HepG2 (cell line): Measurements from ENCODE around the gene CHST4. TPM values are rescaled to one million over a fixed set of nuclear protein-coding genes. Genes with fewer than 3 reads are reported as not detected.

Source experiments
- ARNTL ChIP-seq: sonication (generic); formaldehyde crosslinking; IDR thresholded peaks from 2 replicates; pipeline ENCODE4 v1.4.0; 2020; ENCODE audit warnings: mild to moderate bottlenecking, missing genetic modification reagents
- ATRX ChIP-seq: sonication (generic); formaldehyde crosslinking; IDR thresholded peaks from 2 replicates; pipeline ENCODE4 v1.4.0; 2020; ENCODE audit warnings: missing genetic modification reagents, borderline replicate concordance
- DNMT3B ChIP-seq: conservative IDR thresholded peaks from 2 replicates; pipeline ENCODE4 v1.6.1; 2016; ENCODE audit warnings: missing biosample characterization, control low read depth
- SNAPC2 ChIP-seq: sonication (generic); formaldehyde crosslinking; IDR thresholded peaks from 2 replicates; pipeline ENCODE4 v1.8.1; 2022; ENCODE audit warnings: mild to moderate bottlenecking, missing genetic modification reagents
- TGIF2 ChIP-seq: IDR thresholded peaks from 2 replicates; pipeline ENCODE4 v1.6.1; 2016; ENCODE audit warnings: control low read depth, missing compliant biosample characterization
- ZFP62 ChIP-seq: sonication (generic); formaldehyde crosslinking; IDR thresholded peaks from 2 replicates; pipeline ENCODE4 v1.4.0; 2020; ENCODE audit warnings: missing genetic modification reagents
- ZNF329 ChIP-seq: sonication (generic); formaldehyde crosslinking; IDR thresholded peaks from 2 replicates; pipeline ENCODE4 v1.9.0; 2021; ENCODE audit warnings: low read depth, mild to moderate bottlenecking, missing genetic modification reagents
- ZNF382 ChIP-seq: sonication (generic); formaldehyde crosslinking; IDR thresholded peaks from 2 replicates; pipeline ENCODE4 v1.5.0; 2020; ENCODE audit warnings: missing genetic modification reagents, mild to moderate bottlenecking, borderline replicate concordance
- ZNF513 ChIP-seq: sonication (generic); formaldehyde crosslinking; conservative IDR thresholded peaks from 2 replicates; pipeline ENCODE4 v1.5.0; 2020; ENCODE audit warnings: missing genetic modification reagents
- ZNF547 ChIP-seq: sonication (generic); formaldehyde crosslinking; IDR thresholded peaks from 2 replicates; pipeline ENCODE4 v1.5.1; 2020; ENCODE audit warnings: mild to moderate bottlenecking, missing genetic modification reagents
- ZNF749 ChIP-seq: sonication (generic); formaldehyde crosslinking; IDR thresholded peaks from 2 replicates; pipeline ENCODE4 v1.8.0; 2022; ENCODE audit warnings: mild to moderate bottlenecking, missing genetic modification reagents, moderate library complexity, borderline replicate concordance
- ZNF782 ChIP-seq: sonication (generic); formaldehyde crosslinking; IDR thresholded peaks from 2 replicates; pipeline ENCODE4 v1.4.0; 2020; ENCODE audit warnings: missing genetic modification reagents, mild to moderate bottlenecking, borderline replicate concordance
- polyA plus RNA-seq, 8 experiments: library from polyadenylated mRNA; depleted of rRNA in 3 of 8; stranded (reverse) in 7 of 8; unstranded in 1 of 8; fragments of >200 nt; fragmentation: Illumina TruSeq in 4 of 8; extraction: Trizol in 4 of 8; gene quantifications; 2 replicates each; pipeline versions ENCODE4 v1.2.1 to v1.2.3, GENCODE V29; 2011 to 2016; ENCODE audit warnings: low read depth in 4 of 8, missing spikeins in 1 of 8, mixed read lengths in 1 of 8; ENCODE audit not compliant: insufficient read depth in 1 of 8
- total RNA-seq, 5 experiments: library from RNA; depleted of rRNA; stranded (reverse); fragments of >200 nt; fragmentation: Illumina TruSeq; extraction: Trizol; gene quantifications; 2 replicates each; pipeline ENCODE4 v1.2.3, GENCODE V29; 2016; ENCODE audit warnings: low read depth in 1 of 5
- TF ChIP-seq, protein P1 (sequence below), 2 experiments: sonication (generic) in 1 of 2; formaldehyde crosslinking in 1 of 2; IDR thresholded peaks; 2 replicates each; pipeline versions ENCODE4 v1.6.1 to v1.9.0; 2014 to 2022; ENCODE audit warnings: antibody characterized with exemption in 1 of 2, borderline replicate concordance in 1 of 2, inconsistent platforms in 1 of 2, low read depth in 1 of 2, missing genetic modification reagents in 1 of 2
- TF ChIP-seq, protein P2 (sequence below): sonication (generic); formaldehyde crosslinking; IDR thresholded peaks from 2 replicates; pipeline ENCODE4 v1.5.1; 2020; ENCODE audit warnings: missing genetic modification reagents, mild to moderate bottlenecking, borderline replicate concordance
- TF ChIP-seq, protein P3 (sequence below): IDR thresholded peaks from 2 replicates; pipeline ENCODE4 v1.6.1; 2016; ENCODE audit warnings: low read depth, control low read depth
- TF ChIP-seq, protein P4 (sequence below): sonication (generic); formaldehyde crosslinking; IDR thresholded peaks from 2 replicates; pipeline ENCODE4 v1.5.1; 2020; ENCODE audit warnings: missing genetic modification reagents, mild to moderate bottlenecking, borderline replicate concordance

The CHST4 gene
- total and polyA plus RNA-seq, 2 of the 13 experiments (the other 11 are each of a cell fraction or from before 2014, with no cell fraction given) = not detected

- TF ChIP-seq, protein P1, sequence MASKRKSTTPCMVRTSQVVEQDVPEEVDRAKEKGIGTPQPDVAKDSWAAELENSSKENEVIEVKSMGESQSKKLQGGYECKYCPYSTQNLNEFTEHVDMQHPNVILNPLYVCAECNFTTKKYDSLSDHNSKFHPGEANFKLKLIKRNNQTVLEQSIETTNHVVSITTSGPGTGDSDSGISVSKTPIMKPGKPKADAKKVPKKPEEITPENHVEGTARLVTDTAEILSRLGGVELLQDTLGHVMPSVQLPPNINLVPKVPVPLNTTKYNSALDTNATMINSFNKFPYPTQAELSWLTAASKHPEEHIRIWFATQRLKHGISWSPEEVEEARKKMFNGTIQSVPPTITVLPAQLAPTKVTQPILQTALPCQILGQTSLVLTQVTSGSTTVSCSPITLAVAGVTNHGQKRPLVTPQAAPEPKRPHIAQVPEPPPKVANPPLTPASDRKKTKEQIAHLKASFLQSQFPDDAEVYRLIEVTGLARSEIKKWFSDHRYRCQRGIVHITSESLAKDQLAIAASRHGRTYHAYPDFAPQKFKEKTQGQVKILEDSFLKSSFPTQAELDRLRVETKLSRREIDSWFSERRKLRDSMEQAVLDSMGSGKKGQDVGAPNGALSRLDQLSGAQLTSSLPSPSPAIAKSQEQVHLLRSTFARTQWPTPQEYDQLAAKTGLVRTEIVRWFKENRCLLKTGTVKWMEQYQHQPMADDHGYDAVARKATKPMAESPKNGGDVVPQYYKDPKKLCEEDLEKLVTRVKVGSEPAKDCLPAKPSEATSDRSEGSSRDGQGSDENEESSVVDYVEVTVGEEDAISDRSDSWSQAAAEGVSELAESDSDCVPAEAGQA (IDR thresholded peaks at IDR 0.05; ENCODE audit: low read depth) = no peak
- TF ChIP-seq, protein P1 (CRISPR knock-in tag; IDR thresholded peaks at IDR 0.05; ENCODE audit: borderline replicate concordance) = 0 out of 2 replicates have a peak, but pooled peaks have one; percentile 17
- TF ChIP-seq ZNF547 (CRISPR knock-in tag) = 0 out of 2 replicates have a peak, but pooled peaks have one; percentile 64
- 0 out of 2 replicates have a peak, but pooled peaks have one; percentile 16 for TF ChIP-seq DNMT3B
- no peak for TF ChIP-seq ATRX (CRISPR knock-in tag)
- no peak for TF ChIP-seq ZFP62 (CRISPR knock-in tag)
- peak; percentile 30; the same call in 1 of the 2 replicates for TF ChIP-seq ARNTL
- no peak for TF ChIP-seq ZNF782 (CRISPR knock-in tag)
- TF ChIP-seq ZNF749 (CRISPR knock-in tag) = no peak
- TF ChIP-seq, protein P2, sequence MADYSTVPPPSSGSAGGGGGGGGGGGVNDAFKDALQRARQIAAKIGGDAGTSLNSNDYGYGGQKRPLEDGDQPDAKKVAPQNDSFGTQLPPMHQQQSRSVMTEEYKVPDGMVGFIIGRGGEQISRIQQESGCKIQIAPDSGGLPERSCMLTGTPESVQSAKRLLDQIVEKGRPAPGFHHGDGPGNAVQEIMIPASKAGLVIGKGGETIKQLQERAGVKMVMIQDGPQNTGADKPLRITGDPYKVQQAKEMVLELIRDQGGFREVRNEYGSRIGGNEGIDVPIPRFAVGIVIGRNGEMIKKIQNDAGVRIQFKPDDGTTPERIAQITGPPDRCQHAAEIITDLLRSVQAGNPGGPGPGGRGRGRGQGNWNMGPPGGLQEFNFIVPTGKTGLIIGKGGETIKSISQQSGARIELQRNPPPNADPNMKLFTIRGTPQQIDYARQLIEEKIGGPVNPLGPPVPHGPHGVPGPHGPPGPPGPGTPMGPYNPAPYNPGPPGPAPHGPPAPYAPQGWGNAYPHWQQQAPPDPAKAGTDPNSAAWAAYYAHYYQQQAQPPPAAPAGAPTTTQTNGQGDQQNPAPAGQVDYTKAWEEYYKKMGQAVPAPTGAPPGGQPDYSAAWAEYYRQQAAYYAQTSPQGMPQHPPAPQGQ (CRISPR knock-in tag) = no peak
- TF ChIP-seq, protein P3, sequence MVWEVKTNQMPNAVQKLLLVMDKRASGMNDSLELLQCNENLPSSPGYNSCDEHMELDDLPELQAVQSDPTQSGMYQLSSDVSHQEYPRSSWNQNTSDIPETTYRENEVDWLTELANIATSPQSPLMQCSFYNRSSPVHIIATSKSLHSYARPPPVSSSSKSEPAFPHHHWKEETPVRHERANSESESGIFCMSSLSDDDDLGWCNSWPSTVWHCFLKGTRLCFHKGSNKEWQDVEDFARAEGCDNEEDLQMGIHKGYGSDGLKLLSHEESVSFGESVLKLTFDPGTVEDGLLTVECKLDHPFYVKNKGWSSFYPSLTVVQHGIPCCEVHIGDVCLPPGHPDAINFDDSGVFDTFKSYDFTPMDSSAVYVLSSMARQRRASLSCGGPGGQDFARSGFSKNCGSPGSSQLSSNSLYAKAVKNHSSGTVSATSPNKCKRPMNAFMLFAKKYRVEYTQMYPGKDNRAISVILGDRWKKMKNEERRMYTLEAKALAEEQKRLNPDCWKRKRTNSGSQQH = 0 out of 2 replicates have a peak, but pooled peaks have one; percentile 24
- TF ChIP-seq, protein P4, sequence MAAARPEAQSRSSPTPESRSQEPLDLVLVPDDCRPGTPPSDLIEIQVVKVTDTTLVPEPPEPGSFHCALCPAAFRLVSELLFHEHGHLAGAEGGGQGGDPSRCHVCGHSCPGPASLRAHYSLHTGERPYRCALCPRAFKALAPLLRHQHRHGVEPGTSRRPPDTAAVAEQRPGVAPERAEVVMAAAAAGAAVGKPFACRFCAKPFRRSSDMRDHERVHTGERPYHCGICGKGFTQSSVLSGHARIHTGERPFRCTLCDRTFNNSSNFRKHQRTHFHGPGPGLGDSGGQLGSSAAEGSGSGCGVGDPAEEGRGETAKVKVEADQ = no peak
- TF ChIP-seq TGIF2 = no peak
- TF ChIP-seq ZNF329 (CRISPR knock-in tag) = no peak
- no peak for TF ChIP-seq ZNF513
- no peak for TF ChIP-seq ZNF382 (CRISPR knock-in tag)
- TF ChIP-seq SNAPC2 = no peak
These were observed 58.5 kb downstream of the CHST4 start (continued) for GRCh38 chr16:71584543-71585317.
